T-cell (primary cell): ENCODE data around the gene NXPE4. TPM values are rescaled to one million over a fixed set of nuclear protein-coding genes. Genes with fewer than 3 reads are reported as not detected.
"Not testable (repeated sequence)": the region's sequence is repeated elsewhere in the genome, so short reads cannot be mapped to it uniquely, and the experiment has no call there.

Experiments used
- ATAC-seq, 4 experiments: fragments of 200-7000 bp in 3 of 4; fragments of 150-1000 bp in 1 of 4; cut with Tn5 transposase; replicated peaks in 1 of 4; 1 replicate in 3 of 4; 2 replicates in 1 of 4; pipeline ENCODE4 v1.10.0; 2021; ENCODE audit warnings: moderate library complexity in 3 of 4, mild to moderate bottlenecking in 2 of 4, moderate number of reproducible peaks in 1 of 4
- CTCF ChIA-PET, 2 donors: fragments of 300-600 bp; sonication (Branson Sonifier 250); formaldehyde crosslinking; loops; one replicate each; lab custom pipeline; 2022; ENCODE audit warnings: antibody characterized with exemption in 2 of 2; lab: Charles Lee
- POLR2A ChIA-PET, 2 donors: fragments of 300-600 bp; sonication (Branson Sonifier 250); formaldehyde crosslinking; loops; one replicate each; lab custom pipeline; 2022; ENCODE audit warnings: antibody characterized with exemption in 2 of 2; lab: Charles Lee
- DNase-seq, 35 experiments: peaks; one replicate each; pipeline versions ENCODE4 v3.0.0 to v3.0.0-alpha.2; 2013 to 2023
- H3K27ac ChIP-seq: one replicate; pipeline ENCODE4 v1.5.1; 2013; ENCODE audit warnings: low read length
- H3K27me3 ChIP-seq, 2 experiments: replicated peaks in 1 of 2; 1 replicate in 1 of 2; 2 replicates in 1 of 2; pipeline versions ENCODE4 v1.6.1 to v1.7.0; 2013; ENCODE audit warnings: low read length in 1 of 2, mixed read lengths in 1 of 2; ENCODE audit not compliant: control insufficient read depth in 2 of 2, insufficient read depth in 2 of 2; ENCODE audit errors: extremely low read depth in 1 of 2
- H3K36me3 ChIP-seq, 2 donors: 1 replicate in 1 of 2; 2 replicates in 1 of 2; pipeline versions ENCODE4 v1.6.1 to v1.7.0; 2013; ENCODE audit warnings: low read length in 1 of 2; ENCODE audit not compliant: control insufficient read depth in 2 of 2, insufficient read depth in 1 of 2; ENCODE audit errors: extremely low read depth in 1 of 2
- H3K4me1 ChIP-seq, 2 experiments: 1 replicate in 1 of 2; 2 replicates in 1 of 2; pipeline versions ENCODE4 v1.6.1 to v1.7.0; 2013; ENCODE audit warnings: low read length in 2 of 2, mixed read lengths in 1 of 2; ENCODE audit not compliant: insufficient read depth in 2 of 2, control insufficient read depth in 1 of 2; ENCODE audit errors: extremely low read depth in 1 of 2
- H3K4me3 ChIP-seq, 2 donors: 1 replicate in 1 of 2; 2 replicates in 1 of 2; pipeline versions ENCODE4 v1.5.1 to v1.7.0; 2013; ENCODE audit warnings: mild to moderate bottlenecking in 2 of 2, low read length in 1 of 2, moderate library complexity in 1 of 2; ENCODE audit not compliant: control insufficient read depth in 1 of 2; ENCODE audit errors: extremely low read depth in 1 of 2
- H3K9me3 ChIP-seq: 2 replicates; pipeline ENCODE4 v1.7.0; 2013
- H3K27ac Mint-ChIP-seq, 2 donors: one replicate each; pipeline ENCODE4 v1.8.0; 2020 to 2021; ENCODE audit warnings: mild to moderate bottlenecking in 2 of 2, mixed read lengths in 2 of 2
- H3K27me3 Mint-ChIP-seq, 2 donors: one replicate each; pipeline ENCODE4 v1.8.0; 2021 to 2022; ENCODE audit warnings: mixed read lengths in 2 of 2
- H3K36me3 Mint-ChIP-seq: one replicate; pipeline ENCODE4 v1.8.0; 2021; ENCODE audit warnings: mixed read lengths
- H3K4me1 Mint-ChIP-seq, 3 donors: one replicate each; pipeline ENCODE4 v1.8.0; 2020 to 2022; ENCODE audit warnings: mixed read lengths in 3 of 3, mild to moderate bottlenecking in 1 of 3
- H3K4me3 Mint-ChIP-seq, 3 donors: one replicate each; pipeline ENCODE4 v1.8.0; 2020 to 2022; ENCODE audit warnings: mild to moderate bottlenecking in 3 of 3, mixed read lengths in 3 of 3, moderate library complexity in 3 of 3
- H3K9me3 Mint-ChIP-seq, 3 donors: one replicate each; pipeline ENCODE4 v1.8.0; 2020 to 2022; ENCODE audit warnings: mixed read lengths in 3 of 3
- WGBS: methylation state at CpG from one replicate; pipeline ENCODE4 v1.1.5; 2013; ENCODE audit warnings: missing lambda C conversion rate; ENCODE audit not compliant: insufficient coverage; 5-methylcytosine and 5-hydroxymethylcytosine counted together
- total RNA-seq, 35 experiments: library from RNA in 6 of 35; stranded (reverse) in 6 of 35; fragments of 120-200 nt in 1 of 35; gene quantifications; one replicate each; pipeline versions ENCODE4 v1.2.1 to v1.2.4 and lab custom pipeline; 2013 to 2026

NXPE4 gene
- total RNA-seq, 5 donors from 2014 or later (not counting 1 experiment from before 2014, with no cell fraction given): not detected

DNA sequence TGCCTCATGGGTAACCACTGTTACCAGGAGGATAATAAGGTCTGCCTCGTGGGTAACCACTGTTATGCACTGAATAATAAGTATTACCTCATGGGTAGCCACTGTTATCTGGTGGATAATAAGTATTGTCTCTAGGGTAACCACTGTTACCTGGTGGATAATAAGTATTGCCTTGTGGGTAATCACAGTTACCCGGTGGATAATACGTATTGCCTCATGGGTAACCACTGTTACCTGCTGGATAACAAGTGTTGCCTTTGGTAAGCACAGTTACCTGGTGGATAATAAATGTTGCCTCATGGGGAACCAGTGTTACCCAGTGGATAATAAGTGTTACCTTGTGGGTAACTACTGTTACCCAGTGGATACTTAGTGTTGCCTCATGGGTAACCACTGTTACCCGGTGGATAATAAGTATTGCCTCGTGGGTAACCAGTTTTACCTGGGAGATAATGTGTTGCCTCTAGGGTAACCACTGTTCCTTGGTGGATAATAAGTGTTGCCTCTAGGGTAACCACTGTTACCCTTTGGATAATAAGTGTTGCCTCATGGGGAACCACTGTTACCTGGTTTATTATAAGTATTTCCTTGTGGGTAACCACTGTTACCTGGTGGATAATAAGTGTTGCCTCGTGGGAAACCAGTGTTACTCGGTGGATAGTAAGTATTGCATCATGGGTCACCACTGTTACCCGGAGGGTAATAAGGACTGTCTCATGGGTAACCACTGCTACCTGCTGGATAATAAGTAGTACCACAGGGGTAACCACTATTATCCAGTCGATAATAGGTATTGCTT lies 10.6 kb upstream of the NXPE4 start:
- Histone ChIP-seq H3K9me3 (peaks cover 2% of the 10 kb centered on the region), H3K4me3 (no peak overlapping the region), H3K36me3 (no peaks in the 10 kb centered on the region), H3K4me1 (no peaks in the 10 kb centered on the region), H3K27ac (no peak overlapping the region), H3K27me3 (no peaks in the 10 kb centered on the region)
- WGBS: 85% methylated on average over 8 of the region's 9 CpGs
- ChIA-PET CTCF (no interaction called here), POLR2A (no interaction called here)
- no peaks in the 10 kb centered on the region for H3K27me3 Mint-ChIP-seq
- H3K36me3 Mint-ChIP-seq: no peaks in the 10 kb centered on the region
- no peak overlapping the region for H3K27ac Mint-ChIP-seq
- H3K9me3 Mint-ChIP-seq: peaks cover 0 to 7% (median 7%) of the 10 kb centered on the region in 3 donors
- DNase-seq (no peak), ATAC-seq (no peak)
- H3K4me3 Mint-ChIP-seq: no peak overlapping the region
- no peaks in the 10 kb centered on the region for H3K4me1 Mint-ChIP-seq

DNA sequence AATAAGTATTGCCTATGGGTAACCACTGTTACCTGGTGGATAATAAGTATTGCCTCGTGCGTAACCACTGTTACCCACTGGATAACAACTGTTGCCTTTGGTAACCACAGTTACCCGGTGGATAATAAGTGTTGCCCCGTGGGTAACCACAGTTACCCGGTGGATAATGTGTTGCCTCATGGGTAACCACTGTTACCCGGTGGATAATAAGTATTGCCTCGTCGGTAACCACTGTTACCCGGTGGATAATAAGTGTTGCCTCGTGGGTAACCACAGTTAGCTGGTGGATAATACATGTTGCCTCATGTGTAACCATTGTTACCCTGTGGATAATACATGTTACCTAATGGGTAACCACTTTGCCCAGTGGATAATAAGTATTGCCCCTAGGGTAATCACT lies 9.8 kb upstream of the NXPE4 start:
- ATAC-seq (no peak), DNase-seq (no peak)
- 86% methylated on average over 5 of the region's 10 CpGs for WGBS
- no peaks in the 10 kb centered on the region for H3K4me1 ChIP-seq
- Mint-ChIP-seq H3K4me3 (no peak overlapping the region), H3K36me3 (no peaks in the 10 kb centered on the region), H3K27me3 (no peaks in the 10 kb centered on the region), H3K27ac (no peak overlapping the region), H3K4me1 (no peaks in the 10 kb centered on the region), H3K9me3 (peaks cover 0 to 7% (median 5%) of the 10 kb centered on the region in 3 donors)
- H3K4me3 ChIP-seq: no peak overlapping the region
- no peaks in the 10 kb centered on the region for H3K27me3 ChIP-seq
- ChIA-PET POLR2A (no interaction called here), CTCF (no interaction called here)
- peaks cover 2% of the 10 kb centered on the region for H3K9me3 ChIP-seq
- H3K36me3 ChIP-seq: no peaks in the 10 kb centered on the region
- H3K27ac ChIP-seq: no peak overlapping the region

DNA sequence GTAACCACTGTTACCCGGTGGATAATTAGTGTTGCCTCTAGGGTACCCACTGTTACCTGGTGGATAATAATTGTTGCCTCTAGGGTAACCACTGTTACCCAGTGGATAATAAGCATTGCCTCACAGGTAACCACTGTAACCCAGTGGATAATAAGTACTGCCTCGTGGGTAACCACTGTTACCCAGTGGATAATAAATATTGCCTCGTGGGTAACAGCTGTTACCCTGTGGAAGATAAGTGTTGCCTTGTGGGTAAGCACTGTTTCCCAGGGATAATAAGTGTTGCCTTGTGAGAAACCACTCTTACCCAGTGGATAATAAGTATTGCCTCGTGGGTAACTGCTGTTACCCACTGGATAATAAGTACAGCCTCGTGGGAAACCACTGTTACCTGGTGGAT lies 9.3 kb upstream of the NXPE4 start:
- H3K4me3 Mint-ChIP-seq: no peak overlapping the region
- no peaks in the 10 kb centered on the region for H3K27me3 Mint-ChIP-seq
- DNase-seq (no peak), ATAC-seq (no peak)
- no peaks in the 10 kb centered on the region for H3K27me3 ChIP-seq
- POLR2A ChIA-PET: no interaction called here
- no peak overlapping the region for H3K27ac Mint-ChIP-seq
- WGBS: 47% methylated on average over 5 of the region's 5 CpGs
- H3K4me1 Mint-ChIP-seq: no peaks in the 10 kb centered on the region
- CTCF ChIA-PET: no interaction called here
- H3K4me3 ChIP-seq: no peak overlapping the region
- peaks cover 0 to 7% (median 5%) of the 10 kb centered on the region in 3 donors for H3K9me3 Mint-ChIP-seq
- peaks cover 2% of the 10 kb centered on the region for H3K9me3 ChIP-seq
- no peaks in the 10 kb centered on the region for H3K4me1 ChIP-seq
- H3K27ac ChIP-seq: no peak overlapping the region
- H3K36me3 ChIP-seq: no peaks in the 10 kb centered on the region
- no peaks in the 10 kb centered on the region for H3K36me3 Mint-ChIP-seq

DNA sequence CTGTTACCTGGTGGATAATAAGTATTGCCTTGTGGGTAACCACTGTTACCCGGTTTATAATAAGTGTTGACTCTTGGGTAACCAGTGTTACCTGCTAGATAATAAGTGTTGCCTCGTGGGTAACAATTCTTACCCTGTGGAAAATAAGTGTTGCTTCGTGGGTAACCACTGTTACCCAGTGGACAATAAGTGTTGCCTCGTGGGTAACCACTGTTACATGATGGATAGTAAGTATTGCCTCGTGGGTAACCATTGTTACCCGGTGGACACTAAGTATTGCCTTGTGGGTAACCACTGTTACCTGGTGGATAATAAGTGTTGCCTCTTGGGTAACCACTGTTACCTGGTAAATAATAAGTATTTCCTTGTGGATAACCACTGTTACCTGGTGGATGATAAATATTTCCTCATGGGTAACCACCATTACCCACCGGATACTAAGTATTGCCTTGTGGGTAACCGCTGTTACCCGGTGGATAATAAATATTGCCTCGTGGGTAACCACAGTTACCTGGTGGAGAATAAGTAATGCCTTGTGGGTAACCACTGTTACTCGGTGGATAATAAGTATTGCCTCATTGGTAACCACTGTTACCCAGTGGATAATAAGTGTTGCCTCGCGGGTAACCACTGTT lies 8.7 kb upstream of the NXPE4 start:
- CTCF ChIA-PET: no interaction called here

DNA sequence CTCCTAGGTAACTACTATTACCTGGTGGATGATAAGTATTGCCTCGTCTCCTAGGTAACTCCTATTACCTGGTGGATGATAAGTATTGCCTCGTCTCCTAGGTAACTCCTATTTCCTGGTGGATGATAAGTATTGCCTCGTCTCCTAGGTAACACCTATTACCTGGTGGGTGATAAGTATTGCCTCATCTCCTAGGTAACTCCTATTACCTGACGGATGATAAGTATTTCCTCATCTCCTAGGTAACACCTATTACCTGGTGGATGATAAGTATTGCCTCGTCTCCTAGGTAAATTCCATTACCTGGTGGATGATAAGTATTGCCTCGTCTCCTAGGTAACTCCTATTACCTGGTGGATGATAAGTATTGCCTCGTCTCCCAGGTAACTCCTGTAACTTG lies 7.6 kb upstream of the NXPE4 start:
- CTCF ChIA-PET, H3K27me3 ChIP-seq, H3K36me3 ChIP-seq, H3K9me3 Mint-ChIP-seq, H3K27ac Mint-ChIP-seq, H3K27ac ChIP-seq, H3K27me3 Mint-ChIP-seq, H3K4me3 ChIP-seq, H3K4me1 Mint-ChIP-seq, H3K4me1 ChIP-seq, POLR2A ChIA-PET, H3K36me3 Mint-ChIP-seq, H3K9me3 ChIP-seq, ATAC-seq, H3K4me3 Mint-ChIP-seq, DNase-seq: not testable (repeated sequence)
- WGBS: no CpG with 5 or more reads among the region's 7 CpGs

More for the DNA sequence above, 8.7 kb upstream of the NXPE4 start:
- ATAC-seq: no peak
- H3K36me3 ChIP-seq: no peaks in the 10 kb centered on the region
- no peak overlapping the region for H3K4me3 Mint-ChIP-seq
- no peaks in the 10 kb centered on the region for H3K36me3 Mint-ChIP-seq
- no peaks in the 10 kb centered on the region for H3K27me3 ChIP-seq
- H3K27ac Mint-ChIP-seq: no peak overlapping the region
- H3K27me3 Mint-ChIP-seq: no peaks in the 10 kb centered on the region
- 55% methylated on average over 7 of the region's 13 CpGs for WGBS
- H3K9me3 ChIP-seq: peaks cover 2% of the 10 kb centered on the region
- DNase-seq: no peak
- H3K4me1 Mint-ChIP-seq: no peaks in the 10 kb centered on the region
- H3K4me1 ChIP-seq: no peaks in the 10 kb centered on the region
- no peak overlapping the region for H3K27ac ChIP-seq
- H3K4me3 ChIP-seq: no peak overlapping the region
- peaks cover 0 to 7% (median 5%) of the 10 kb centered on the region in 3 donors for H3K9me3 Mint-ChIP-seq
- POLR2A ChIA-PET: no interaction called here

DNA sequence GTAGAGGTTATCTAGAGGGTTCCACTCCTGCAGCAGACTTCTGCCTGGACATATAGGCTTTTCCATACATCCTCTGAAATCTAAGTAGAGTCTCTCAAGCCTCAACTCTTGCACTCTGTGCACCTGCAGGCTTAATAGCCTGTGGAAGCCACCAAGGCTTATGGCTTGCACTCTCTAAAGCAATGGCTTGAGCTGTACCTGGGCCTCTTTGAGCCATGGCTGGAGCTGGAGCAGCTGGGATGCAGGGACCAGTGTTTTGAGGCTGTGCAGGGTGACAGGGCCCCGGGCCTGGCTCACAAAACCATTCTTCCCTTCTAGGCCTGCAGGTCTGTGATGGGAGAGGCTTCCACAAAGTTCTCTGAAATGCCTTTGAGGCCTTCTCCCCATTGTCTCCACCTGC lies 2.9 kb upstream of the NXPE4 start:
- H3K4me1 Mint-ChIP-seq: no peaks in the 10 kb centered on the region
- Histone ChIP-seq H3K4me3 (no peak overlapping the region), H3K4me1 (no peaks in the 10 kb centered on the region), H3K9me3 (peaks cover 2% of the 10 kb centered on the region), H3K36me3 (no peaks in the 10 kb centered on the region), H3K27ac (no peak overlapping the region), H3K27me3 (peaks cover 0 to 2% of the 10 kb centered on the region in 2 experiments)
- ChIA-PET POLR2A (no interaction called here), CTCF (no interaction called here)
- ATAC-seq: no peak
- no CpG with 5 or more reads among the region's 1 CpG for WGBS
- no peaks in the 10 kb centered on the region for H3K9me3 Mint-ChIP-seq
- H3K4me3 Mint-ChIP-seq: no peak overlapping the region
- no peaks in the 10 kb centered on the region for H3K36me3 Mint-ChIP-seq
- no peak for DNase-seq
- H3K27ac Mint-ChIP-seq: no peak overlapping the region
- no peaks in the 10 kb centered on the region for H3K27me3 Mint-ChIP-seq
